ENCODE measurements around the gene APOBEC3A.
A peak's percentile ranks its signal among the peaks of the same experiment; 100 is the strongest.

- TF ChIP-seq CTCF (conservative IDR thresholded peaks at IDR 0.05; ENCODE audit: low read depth, low read length): peak; percentile 63
- no peak for TF ChIP-seq POLR2A (IDR thresholded peaks at IDR 0.05; ENCODE audit: low read depth, low read length)
- no peak for TF ChIP-seq BHLHE40 (IDR thresholded peaks at IDR 0.05; ENCODE audit: low read depth, low read length)
Observed at GRCh38 chr22:38927033-38927781, 30.2 kb upstream of the APOBEC3A start.
